Neuronal stem cell (in vitro differentiated cells): ENCODE measurements around the gene CBARP.
A peak's percentile ranks its signal among the peaks of the same experiment; 100 is the strongest.

ENCODE experiments used
- DNase-seq: peaks from one replicate; pipeline ENCODE4 v3.0.0-alpha.2; 2013; ENCODE audit warnings: low spot score
- H2AFZ ChIP-seq: one replicate; pipeline ENCODE4 v1.6.1; 2013; ENCODE audit warnings: mild to moderate bottlenecking, low read length, inconsistent platforms
- H2AK5ac ChIP-seq: 2 replicates; pipeline ENCODE4 v1.6.1; 2013; ENCODE audit warnings: low read depth, mild to moderate bottlenecking, inconsistent platforms, low read length, moderate library complexity, mixed read lengths
- H2BK120ac ChIP-seq: 2 replicates; pipeline ENCODE4 v1.6.1; 2013; ENCODE audit warnings: low read depth, mild to moderate bottlenecking, inconsistent platforms, low read length, moderate library complexity, mixed read lengths
- H2BK12ac ChIP-seq: one replicate; pipeline ENCODE4 v1.6.1; 2013; ENCODE audit warnings: low read length, inconsistent platforms
- H2BK15ac ChIP-seq: 2 replicates; pipeline ENCODE4 v1.6.1; 2013; ENCODE audit warnings: mild to moderate bottlenecking, low read length, inconsistent platforms, mixed read lengths
- H2BK5ac ChIP-seq: one replicate; pipeline ENCODE4 v1.6.1; 2013; ENCODE audit warnings: inconsistent platforms, mild to moderate bottlenecking, low read length, moderate library complexity
- H3K14ac ChIP-seq: one replicate; pipeline ENCODE4 v1.6.1; 2013; ENCODE audit warnings: low read length, inconsistent platforms
- H3K18ac ChIP-seq: 2 replicates; pipeline ENCODE4 v1.6.1; 2013; ENCODE audit warnings: low read length, inconsistent platforms
- H3K23ac ChIP-seq: 2 replicates; pipeline ENCODE4 v1.6.1; 2013; ENCODE audit warnings: low read depth, mild to moderate bottlenecking, mixed read lengths, low read length, inconsistent platforms; ENCODE audit not compliant: poor library complexity
- H3K27ac ChIP-seq: replicated peaks from 3 replicates; pipeline ENCODE4 v1.5.1; 2013; ENCODE audit warnings: low read length, inconsistent platforms
- H3K27me3 ChIP-seq, 3 experiments: 2 replicates each; pipeline ENCODE4 v1.6.1; 2013; ENCODE audit warnings: low read length in 3 of 3, mild to moderate bottlenecking in 2 of 3, inconsistent platforms in 1 of 3, low read depth in 1 of 3, mixed read lengths in 1 of 3, moderate library complexity in 1 of 3; ENCODE audit not compliant: control insufficient read depth in 3 of 3, insufficient read depth in 3 of 3
- H3K36me3 ChIP-seq, 2 donors: replicated peaks in 1 of 2; 2 replicates each; pipeline ENCODE4 v1.6.1; 2013; ENCODE audit warnings: low read length in 2 of 2; ENCODE audit not compliant: control insufficient read depth in 2 of 2, insufficient read depth in 2 of 2
- H3K4ac ChIP-seq: 2 replicates; pipeline ENCODE4 v1.6.1; 2013; ENCODE audit warnings: inconsistent platforms, mild to moderate bottlenecking, low read length, moderate library complexity
- H3K4me1 ChIP-seq, 2 donors: 1 replicate in 1 of 2; 2 replicates in 1 of 2; pipeline ENCODE4 v1.6.1; 2013; ENCODE audit warnings: low read length in 2 of 2, low read depth in 1 of 2; ENCODE audit not compliant: control insufficient read depth in 2 of 2, insufficient read depth in 1 of 2
- H3K4me2 ChIP-seq: one replicate; pipeline ENCODE4 v1.6.1; 2013; ENCODE audit warnings: mild to moderate bottlenecking, low read length, inconsistent platforms; ENCODE audit not compliant: insufficient read depth, poor library complexity, severe bottlenecking
- H3K4me3 ChIP-seq, 2 donors: 2 replicates each; pipeline ENCODE4 v1.5.1; 2013; ENCODE audit warnings: low read length in 2 of 2, mild to moderate bottlenecking in 2 of 2, inconsistent platforms in 1 of 2, moderate library complexity in 1 of 2
- H3K79me1 ChIP-seq: one replicate; pipeline ENCODE4 v1.6.1; 2013; ENCODE audit warnings: low read depth, mild to moderate bottlenecking, inconsistent platforms, low read length, moderate library complexity
- H3K9ac ChIP-seq: one replicate; pipeline ENCODE4 v1.6.1; 2013; ENCODE audit warnings: mild to moderate bottlenecking, low read depth, low read length, inconsistent platforms; ENCODE audit not compliant: poor library complexity
- H3K9me3 ChIP-seq, 2 donors: replicated peaks in 1 of 2; 2 replicates each; pipeline versions ENCODE3 to v1.6.1; 2013; ENCODE audit warnings: low read length in 2 of 2, mild to moderate bottlenecking in 2 of 2, inconsistent platforms in 1 of 2, low read depth in 1 of 2, mixed read lengths in 1 of 2, moderate library complexity in 1 of 2; ENCODE audit not compliant: control insufficient read depth in 2 of 2, insufficient read depth in 1 of 2
- H4K8ac ChIP-seq: one replicate; pipeline ENCODE4 v1.6.1; 2013; ENCODE audit warnings: low read depth, mild to moderate bottlenecking, inconsistent platforms, low read length, moderate library complexity
- H4K91ac ChIP-seq: one replicate; pipeline ENCODE4 v1.6.1; 2013; ENCODE audit warnings: low read length, low read depth, mild to moderate bottlenecking, inconsistent platforms; ENCODE audit not compliant: poor library complexity
- WGBS, 2 donors: extraction: QIAGEN DNeasy Blood & Tissue Kit; methylation state at CpG; one replicate each; pipeline ENCODE4 v1.1.7; 2013; ENCODE audit warnings: missing lambda C conversion rate in 2 of 2, mixed read lengths in 1 of 2; ENCODE audit not compliant: insufficient read length in 2 of 2, insufficient replicate concordance in 1 of 2; ENCODE audit errors: extremely low coverage in 2 of 2; 5-methylcytosine and 5-hydroxymethylcytosine counted together

CBARP gene

GRCh38 chr19:1235625-1236538, 1.9 kb downstream of the CBARP start:
- Histone ChIP-seq H3K4me1 (peaks cover 19 to 24% of the 10 kb centered on the region in 2 donors), H3K9me3 (no peaks in the 10 kb centered on the region), H2BK5ac (peak overlapping the region; percentile 93), H3K27ac (peak overlapping the region; percentile 68), H3K27me3 (no peaks in the 10 kb centered on the region), H3K4me2 (peak overlapping the region; percentile 69), H3K23ac (peak overlapping the region; percentile 93), H3K36me3 (peaks cover 34 to 45% of the 10 kb centered on the region in 2 donors), H3K4me3 (peak overlapping the region; percentile 69 to 82), H3K4ac (peak overlapping the region; percentile 100), H2BK12ac (peak overlapping the region; percentile 97), H3K79me1 (peaks cover 37% of the 10 kb centered on the region), H2AK5ac (peak overlapping the region; percentile 100), H4K91ac (peak overlapping the region; percentile 92), H3K14ac (peak overlapping the region; percentile 89), H2AFZ (no peak overlapping the region), H2BK120ac (peak overlapping the region; percentile 94), H2BK15ac (peak overlapping the region; percentile 92), H4K8ac (peak overlapping the region; percentile 100), H3K9ac (peak overlapping the region; percentile 90), H3K18ac (peak overlapping the region; percentile 97)
- WGBS, 2 donors: no CpG with 5 or more reads among the region's 39 CpGs
- DNase-seq: no peak

- DNase-seq: no peak
- Histone ChIP-seq H3K4me2 (no peak overlapping the region), H2AK5ac (peak overlapping the region; percentile 100), H2AFZ (no peak overlapping the region), H4K91ac (no peak overlapping the region), H3K36me3 (peaks cover 40 to 54% of the 10 kb centered on the region in 2 donors), H2BK5ac (peak overlapping the region; percentile 93), H3K79me1 (peaks cover 37% of the 10 kb centered on the region), H3K27me3 (no peaks in the 10 kb centered on the region), H4K8ac (no peak overlapping the region), H3K18ac (no peak overlapping the region), H3K4ac (no peak overlapping the region), H3K23ac (peak overlapping the region; percentile 93), H2BK12ac (peak overlapping the region; percentile 84), H3K9me3 (no peaks in the 10 kb centered on the region), H3K4me1 (peaks cover 19 to 23% of the 10 kb centered on the region in 2 donors), H3K14ac (no peak overlapping the region), H3K9ac (no peak overlapping the region), H2BK15ac (peak overlapping the region; percentile 81), H3K27ac (no peak overlapping the region), H2BK120ac (no peak overlapping the region), H3K4me3 (no peak overlapping the region)
- WGBS, 2 donors: no CpG with 5 or more reads among the region's 43 CpGs
These were observed 2.8 kb downstream of the CBARP start for GRCh38 chr19:1234955-1235380.

- Histone ChIP-seq H2AFZ (no peak overlapping the region), H3K4ac (peak overlapping the region; percentile 53), H3K18ac (no peak overlapping the region), H3K36me3 (peaks cover 40 to 54% of the 10 kb centered on the region in 2 donors), H2AK5ac (no peak overlapping the region), H3K23ac (peak overlapping the region; percentile 93), H3K4me3 (no peak overlapping the region), H4K91ac (no peak overlapping the region), H3K9me3 (no peaks in the 10 kb centered on the region), H2BK15ac (no peak overlapping the region), H3K27me3 (no peaks in the 10 kb centered on the region), H3K9ac (peak overlapping the region; percentile 21), H2BK12ac (no peak overlapping the region), H2BK120ac (no peak overlapping the region), H2BK5ac (peak overlapping the region; percentile 66), H3K4me2 (no peak overlapping the region), H3K4me1 (peaks cover 14 to 17% of the 10 kb centered on the region in 2 donors), H3K79me1 (peaks cover 33% of the 10 kb centered on the region), H4K8ac (no peak overlapping the region), H3K14ac (no peak overlapping the region), H3K27ac (no peak overlapping the region)
- DNase-seq: no peak
- no CpG with 5 or more reads among the region's 45 CpGs for WGBS, 2 donors
These were observed 3.5 kb downstream of the CBARP start for GRCh38 chr19:1234051-1234954.
